Gastroesophageal sphincter (tissue), 4 donors: Measurements from ENCODE around the gene DAB1. TPM values are rescaled to one million over a fixed set of nuclear protein-coding genes. Genes with fewer than 3 reads are reported as not detected.

Experiments
- ATAC-seq: fragments of 150-250 bp; one replicate; pipeline ENCODE4 v1.9.1; 2016; ENCODE audit warnings: mild to moderate bottlenecking, moderate library complexity
- H3K27ac ChIP-seq, 4 donors: fragments of 200-600 bp; sonication (generic) in 3 of 4; 1 replicate in 3 of 4; 2 replicates in 1 of 4; pipeline ENCODE4 v1.5.1; 2016 to 2019
- H3K27me3 ChIP-seq: fragments of 200-600 bp; sonication (generic); one replicate; pipeline ENCODE4 v1.5.1; 2019
- H3K36me3 ChIP-seq, 2 donors: fragments of 200-600 bp; sonication (generic); one replicate each; pipeline ENCODE4 v1.5.1; 2019; ENCODE audit warnings: control low read depth in 1 of 2
- H3K4me1 ChIP-seq, 3 donors: fragments of 200-600 bp; sonication (generic); 1 replicate in 2 of 3; 2 replicates in 1 of 3; pipeline ENCODE4 v1.5.1; 2016 to 2019; ENCODE audit warnings: control low read depth in 2 of 3
- H3K4me3 ChIP-seq, 2 donors: fragments of 200-600 bp; sonication (generic); one replicate each; pipeline ENCODE4 v1.5.1; 2019; ENCODE audit warnings: mild to moderate bottlenecking in 1 of 2, moderate library complexity in 1 of 2
- H3K9me3 ChIP-seq, 3 donors: fragments of 200-600 bp; sonication (generic); one replicate each; pipeline ENCODE4 v1.5.1; 2017 to 2019; ENCODE audit warnings: control low read depth in 2 of 3
- CTCF ChIP-seq, 4 experiments: fragments of 200-600 bp in 2 of 4; fragments of 450-650 bp in 2 of 4; sonication (generic) in 1 of 4; IDR thresholded peaks; one replicate each; pipeline ENCODE4 v1.5.1; 2017 to 2019; ENCODE audit warnings: antibody characterized with exemption in 4 of 4, mild to moderate bottlenecking in 2 of 4, moderate library complexity in 2 of 4
- EP300 ChIP-seq: sonication (generic); formaldehyde crosslinking; IDR thresholded peaks from one replicate; pipeline ENCODE4 v1.6.1; 2017; ENCODE audit warnings: antibody characterized with exemption, mild to moderate bottlenecking
- POLR2A ChIP-seq, 2 donors: fragments of 450-650 bp; IDR thresholded peaks; one replicate each; pipeline ENCODE4 v1.6.1; 2017; ENCODE audit warnings: antibody characterized with exemption in 2 of 2, mild to moderate bottlenecking in 2 of 2, moderate library complexity in 1 of 2
- POLR2AphosphoS5 ChIP-seq: sonication (generic); formaldehyde crosslinking; IDR thresholded peaks from one replicate; pipeline ENCODE4 v1.6.1; 2017; ENCODE audit warnings: antibody characterized with exemption
- WGBS, 2 donors: methylation state at CpG; one replicate each; pipeline ENCODE4 v1.1.5; 2018; ENCODE audit warnings: low coverage in 1 of 2; 5-methylcytosine and 5-hydroxymethylcytosine counted together
- total RNA-seq, 4 donors: library from RNA; depleted of rRNA; stranded (reverse); fragments of >200 nt; gene quantifications; one replicate each; pipeline ENCODE4 v1.1.0, GENCODE V29; 2016

The DAB1 gene
- total RNA-seq, 4 donors from 2014 or later = 0.47 to 1.6 (median 1.1) TPM

GRCh38 chr1:57018119-57018518, 405.7 kb downstream of the DAB1 start:
- Histone ChIP-seq H3K27me3 (no peaks in the 10 kb centered on the region), H3K4me3 (no peak overlapping the region), H3K27ac (no peak overlapping the region), H3K36me3 (no peaks in the 10 kb centered on the region), H3K4me1 (no peaks in the 10 kb centered on the region), H3K9me3 (no peaks in the 10 kb centered on the region)
- 86% methylated on average over 2 of the region's 2 CpGs for WGBS, 2 donors
- TF ChIP-seq CTCF (IDR thresholded peaks at IDR 0.05) (no peak), EP300 (no peak), POLR2A (IDR thresholded peaks at IDR 0.05) (no peak), POLR2AphosphoS5 (no peak)
- no peak for ATAC-seq

GRCh38 chr1:57017717-57018116, 406.1 kb downstream of the DAB1 start:
- H3K4me1 ChIP-seq = peaks cover 0 to 1% (median 0%) of the 10 kb centered on the region in 3 donors
- no peak for ATAC-seq
- WGBS, 2 donors = 83 to 89% methylated on average over 5 of the region's 7 CpGs
- no peaks in the 10 kb centered on the region for H3K27me3 ChIP-seq
- H3K4me3 ChIP-seq = no peak overlapping the region
- no peak overlapping the region for H3K27ac ChIP-seq
- no peaks in the 10 kb centered on the region for H3K36me3 ChIP-seq
- H3K9me3 ChIP-seq = no peaks in the 10 kb centered on the region
- TF ChIP-seq POLR2A (IDR thresholded peaks at IDR 0.05) (no peak), POLR2AphosphoS5 (no peak), CTCF (IDR thresholded peaks at IDR 0.05) (no peak), EP300 (no peak)

- H3K9me3 ChIP-seq = no peaks in the 10 kb centered on the region
- no peak for TF ChIP-seq POLR2AphosphoS5
- no peak for TF ChIP-seq POLR2A (IDR thresholded peaks at IDR 0.05)
- TF ChIP-seq EP300 = no peak
- no peak for TF ChIP-seq CTCF (IDR thresholded peaks at IDR 0.05)
- WGBS, 2 donors = 58 to 79% methylated on average over 2 to 4 of the region's 6 CpGs
- no peaks in the 10 kb centered on the region for H3K27me3 ChIP-seq
- no peaks in the 10 kb centered on the region for H3K36me3 ChIP-seq
- no peak overlapping the region for H3K27ac ChIP-seq
- H3K4me1 ChIP-seq = peaks cover 0 to 7% (median 0%) of the 10 kb centered on the region in 3 donors
- no peak overlapping the region for H3K4me3 ChIP-seq
- no peak for ATAC-seq
Measured at GRCh38 chr1:57017200-57017599, 406.7 kb downstream of the DAB1 start.

GRCh38 chr1:57015071-57015470, 408.8 kb downstream of the DAB1 start:
- peaks cover 0 to 11% (median 0%) of the 10 kb centered on the region in 3 donors for H3K4me1 ChIP-seq
- TF ChIP-seq POLR2AphosphoS5 (no peak), POLR2A (IDR thresholded peaks at IDR 0.05) (no peak), CTCF (IDR thresholded peaks at IDR 0.05) (no peak), EP300 (no peak)
- no peaks in the 10 kb centered on the region for H3K27me3 ChIP-seq
- no peak overlapping the region for H3K27ac ChIP-seq
- ATAC-seq = no peak
- H3K4me3 ChIP-seq = no peak overlapping the region
- H3K36me3 ChIP-seq = no peaks in the 10 kb centered on the region
- 92% methylated on average over 2 of the region's 15 CpGs; no CpG with 5 or more reads in 1 of the 2 donors for WGBS, 2 donors
- no peaks in the 10 kb centered on the region for H3K9me3 ChIP-seq

GRCh38 chr1:57013522-57013921, 410.3 kb downstream of the DAB1 start:
- Histone ChIP-seq H3K4me3 (no peak overlapping the region), H3K27me3 (no peaks in the 10 kb centered on the region), H3K9me3 (no peaks in the 10 kb centered on the region), H3K36me3 (no peaks in the 10 kb centered on the region), H3K4me1 (peaks cover 0 to 11% (median 0%) of the 10 kb centered on the region in 3 donors), H3K27ac (no peak overlapping the region)
- 63 to 75% methylated on average over 1 to 2 of the region's 2 CpGs for WGBS, 2 donors
- TF ChIP-seq POLR2AphosphoS5 (no peak), EP300 (no peak)
- ATAC-seq = no peak
